HCT116 (cell line): ENCODE measurements around the gene BPIFB4. TPM values are rescaled to one million over a fixed set of nuclear protein-coding genes. Genes with fewer than 3 reads are reported as not detected.
"Not testable (repeated sequence)": the region's sequence is repeated elsewhere in the genome, so short reads cannot be mapped to it uniquely, and the experiment has no call there.

ENCODE experiments used
- ATAC-seq: fragments of 200-7000 bp; cut with Tn5 transposase; 2 replicates; pipeline ENCODE4 v1.9.1; 2020; ENCODE audit warnings: mild to moderate bottlenecking, moderate library complexity
- BruUV-seq: library from RNA; stranded (reverse); fragments of 400-500 nt; replicated peaks from 2 replicates; lab custom pipeline; 2021; lab: Mats Ljungman, UMichigan
- CTCF ChIA-PET: fragments of 300-600 bp; sonication (Branson Sonifier 250); formaldehyde crosslinking; loops from one replicate; lab custom pipeline; 2021; ENCODE audit warnings: antibody characterized with exemption; lab: Charles Lee
- POLR2A ChIA-PET: fragments of 300-600, 350-600 bp; sonication (Branson Sonifier 250); formaldehyde crosslinking; loops from one replicate; lab custom pipeline; 2021; ENCODE audit warnings: antibody characterized with exemption; lab: Charles Lee
- RAD21 ChIA-PET, 2 experiments: fragments of 300-600 bp; sonication (Branson Sonifier 250); formaldehyde crosslinking; loops; one replicate each; lab custom pipeline; 2023; ENCODE audit warnings: low total read pairs in 2 of 2; ENCODE audit not compliant: uncharacterized antibody in 2 of 2, unreplicated experiment in 2 of 2, low non-redundant PET in 1 of 2; lab: Charles Lee
- DNase-seq: peaks from one replicate; pipeline ENCODE4 v3.0.0-alpha.2; 2010; ENCODE audit warnings: low read depth, low spot score
- H2AFZ ChIP-seq: fragments of 200-600 bp; shearing (Covaris generic), sonication (generic); 2 replicates; pipeline ENCODE4 v1.6.1; 2017; ENCODE audit warnings: low read depth, mixed run types, mixed read lengths, antibody characterized with exemption, low read length; ENCODE audit not compliant: poor library complexity, severe bottlenecking
- H3K27ac ChIP-seq: 2 replicates; pipeline ENCODE4 v1.5.1; 2012; ENCODE audit warnings: low read depth, low read length
- H3K27me3 ChIP-seq: fragments of 200-600 bp; sonication (generic); 2 replicates; pipeline ENCODE4 v1.6.1; 2016; ENCODE audit warnings: mixed run types, low read length, mixed read lengths; ENCODE audit not compliant: insufficient read depth
- H3K36me3 ChIP-seq, 2 experiments: fragments of 200-500 bp in 1 of 2; fragments of 200-600 bp in 1 of 2; sonication (Bioruptor generic) in 1 of 2; sonication (generic) in 1 of 2; 2 replicates each; pipeline versions ENCODE4 v1.5.1 to v1.6.1; 2014 to 2016; ENCODE audit warnings: low read length in 2 of 2, inconsistent platforms in 1 of 2, mixed read lengths in 1 of 2, mixed run types in 1 of 2; ENCODE audit not compliant: insufficient read depth in 2 of 2, control insufficient read depth in 1 of 2
- H3K4me1 ChIP-seq, 2 experiments: fragments of 200-600 bp in 1 of 2; sonication (generic) in 1 of 2; 2 replicates each; pipeline versions ENCODE4 v1.5.1 to v1.6.1; 2012 to 2017; ENCODE audit warnings: low read length in 2 of 2, inconsistent platforms in 1 of 2, mild to moderate bottlenecking in 1 of 2, mixed read lengths in 1 of 2, mixed run types in 1 of 2, moderate library complexity in 1 of 2; ENCODE audit not compliant: insufficient read depth in 2 of 2, control insufficient read depth in 1 of 2
- H3K4me2 ChIP-seq: fragments of 200-600 bp; sonication (generic); 2 replicates; pipeline ENCODE4 v1.6.1; 2017; ENCODE audit warnings: mixed run types, low read length, mixed read lengths
- H3K4me3 ChIP-seq, 2 experiments: fragments of 200-600 bp in 1 of 2; sonication (generic) in 1 of 2; replicated peaks in 1 of 2; 2 replicates each; pipeline ENCODE4 v1.5.1; 2011 to 2016; ENCODE audit warnings: low read length in 2 of 2, control low read depth in 1 of 2, low read depth in 1 of 2, mild to moderate bottlenecking in 1 of 2, mixed read lengths in 1 of 2, mixed run types in 1 of 2
- H3K79me2 ChIP-seq: fragments of 200-600 bp; sonication (generic); 2 replicates; pipeline ENCODE4 v1.6.1; 2017; ENCODE audit warnings: mild to moderate bottlenecking, mixed run types, low read length, moderate library complexity, mixed read lengths; ENCODE audit not compliant: insufficient read depth
- H3K9ac ChIP-seq: fragments of 200-600 bp; sonication (generic); 2 replicates; pipeline ENCODE4 v1.6.1; 2016; ENCODE audit warnings: low read length, mixed read lengths
- H3K9me2 ChIP-seq: fragments of 200-600 bp; sonication (generic), shearing (Covaris generic); 2 replicates; pipeline ENCODE4 v1.6.1; 2017; ENCODE audit warnings: mixed run types, mild to moderate bottlenecking, moderate library complexity; ENCODE audit not compliant: insufficient read depth
- H3K9me3 ChIP-seq, 2 experiments: fragments of 200-500 bp in 1 of 2; fragments of 200-600 bp in 1 of 2; sonication (Bioruptor generic) in 1 of 2; sonication (generic) in 1 of 2; 2 replicates each; pipeline ENCODE4 v1.6.1; 2014 to 2017; ENCODE audit warnings: low read length in 2 of 2, mixed read lengths in 2 of 2, inconsistent platforms in 1 of 2, low read depth in 1 of 2, mild to moderate bottlenecking in 1 of 2, mixed run types in 1 of 2, moderate library complexity in 1 of 2; ENCODE audit not compliant: control insufficient read depth in 1 of 2, insufficient read depth in 1 of 2
- H4K20me1 ChIP-seq: fragments of 200-600 bp; sonication (generic), shearing (Covaris generic); 2 replicates; pipeline ENCODE4 v1.6.1; 2017; ENCODE audit warnings: mixed run types, mild to moderate bottlenecking, moderate library complexity; ENCODE audit not compliant: insufficient read depth
- CTCF ChIP-seq, 3 experiments: fragments of 200-600 bp in 1 of 3; sonication (generic) in 1 of 3; IDR thresholded peaks in 2 of 3; conservative IDR thresholded peaks in 1 of 3; 2 replicates each; pipeline ENCODE4 v1.5.1; 2012 to 2017; ENCODE audit warnings: low read depth in 2 of 3, low read length in 2 of 3, antibody characterized with exemption in 1 of 3, borderline replicate concordance in 1 of 3, control low read depth in 1 of 3, mild to moderate bottlenecking in 1 of 3, mixed read lengths in 1 of 3, mixed run types in 1 of 3, moderate library complexity in 1 of 3; ENCODE audit not compliant: insufficient read depth in 1 of 3
- EGR1 ChIP-seq: IDR thresholded peaks from 2 replicates; pipeline ENCODE4 v1.6.1; 2012; ENCODE audit warnings: low read depth
- JUND ChIP-seq: IDR thresholded peaks from 2 replicates; pipeline ENCODE4 v1.6.1; 2012
- POLR2A ChIP-seq: IDR thresholded peaks from 2 replicates; pipeline ENCODE4 v1.7.0; 2011; ENCODE audit warnings: borderline replicate concordance; ENCODE audit not compliant: insufficient read depth, insufficient read length; ENCODE audit errors: extremely low read depth
- RAD21 ChIP-seq: IDR thresholded peaks from 2 replicates; pipeline ENCODE4 v1.6.1; 2012; ENCODE audit warnings: low read depth, mild to moderate bottlenecking
- SIN3A ChIP-seq: IDR thresholded peaks from 2 replicates; pipeline ENCODE4 v1.6.1; 2012; ENCODE audit warnings: low read depth
- YY1 ChIP-seq: IDR thresholded peaks from 2 replicates; pipeline ENCODE4 v1.6.1; 2011; ENCODE audit warnings: low read length, low read depth, moderate library complexity, mild to moderate bottlenecking; ENCODE audit not compliant: insufficient replicate concordance; ENCODE audit errors: extremely low read depth
- ZBTB33 ChIP-seq: IDR thresholded peaks from 2 replicates; pipeline ENCODE4 v1.6.1; 2011; ENCODE audit warnings: mild to moderate bottlenecking, low read length, moderate library complexity; ENCODE audit not compliant: insufficient replicate concordance; ENCODE audit errors: extremely low read depth
- ZFX ChIP-seq: fragments of 450-650 bp; IDR thresholded peaks from 2 replicates; pipeline ENCODE4 v1.6.1; 2017
- ZNF274 ChIP-seq: fragments of 200-500 bp; sonication (Bioruptor generic); IDR thresholded peaks from 2 replicates; pipeline ENCODE4 v1.6.1; 2014; ENCODE audit warnings: mild to moderate bottlenecking, low read depth, low read length, inconsistent platforms
- intact Hi-C: fragments of 100-400 bp; cut with micrococcal nuclease; formaldehyde crosslinking; loops from 2 replicates; pipeline ENCODE4 v1.10.0; 2022
- total RNA-seq: library from RNA; stranded (reverse); gene quantifications from one replicate; pipeline ENCODE4 v1.2.1, GENCODE V29; 2021; ENCODE audit not compliant: unreplicated experiment
- TF ChIP-seq, protein P1 (sequence below): IDR thresholded peaks from 2 replicates; pipeline ENCODE4 v1.6.1; 2012
- TF ChIP-seq, protein P2 (sequence below): IDR thresholded peaks from 2 replicates; pipeline ENCODE4 v1.6.1; 2012; ENCODE audit warnings: low read depth

BPIFB4 gene
- total RNA-seq, 1 experiment from 2014 or later: not detected

DNA sequence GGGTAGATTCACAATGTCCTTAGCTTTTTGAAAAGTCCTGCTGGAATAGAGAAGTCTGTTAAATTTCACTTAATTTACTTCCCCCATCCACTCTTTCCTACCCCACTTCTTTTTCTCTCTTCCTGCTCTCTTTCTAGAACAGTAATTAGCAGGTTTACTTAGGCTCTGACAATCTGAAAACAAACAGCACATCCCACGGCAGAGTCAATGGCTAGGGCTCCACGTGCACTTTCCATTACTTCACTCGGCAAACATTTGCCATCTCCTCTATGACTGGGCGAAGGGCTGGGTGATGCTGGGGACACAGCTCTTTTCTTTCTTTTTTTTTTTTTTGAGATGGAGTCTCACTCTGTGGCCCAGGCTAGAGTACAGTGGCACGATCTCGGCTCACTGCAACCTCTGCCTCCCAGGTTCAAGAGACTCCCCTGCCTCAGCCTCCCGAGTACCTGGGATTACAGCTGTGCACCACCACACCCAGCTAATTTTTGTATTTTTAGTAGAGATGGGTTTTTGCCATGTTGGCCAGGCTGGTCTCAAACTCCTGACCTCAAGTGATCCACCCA lies 26.7 kb downstream of the BPIFB4 start:
- RAD21 ChIA-PET, intact Hi-C loops: not testable (repeated sequence)
- CTCF ChIA-PET: interaction anchor here (1.0 kb wide), 1 partner anchor 10 kb away, joined by 3 read pairs; no protein-coding TSS in a partner anchor

GRCh38 chr20:33108661-33109060 lies 29.2 kb downstream of the BPIFB4 start:
- Histone ChIP-seq H3K36me3 (no peaks in the 10 kb centered on the region), H3K27me3 (no peaks in the 10 kb centered on the region), H3K4me1 (no peaks in the 10 kb centered on the region), H3K27ac (no peak overlapping the region), H3K9me2 (no peaks in the 10 kb centered on the region), H2AFZ (no peak overlapping the region), H3K4me2 (no peak overlapping the region), H3K9ac (no peak overlapping the region), H3K4me3 (no peak overlapping the region), H3K9me3 (no peaks in the 10 kb centered on the region), H3K79me2 (no peaks in the 10 kb centered on the region), H4K20me1 (no peaks in the 10 kb centered on the region)
- no TSS peak for BruUV-seq
- no peak for ATAC-seq
- DNase-seq: no peak
- POLR2A ChIA-PET: no interaction called here
- CTCF ChIA-PET: no interaction called here
- RAD21 ChIA-PET: no interaction called here
- intact Hi-C loops: no loop called here
- no peak for TF ChIP-seq POLR2A
- no peak for TF ChIP-seq JUND
- TF ChIP-seq YY1: no peak
- TF ChIP-seq, protein P1, sequence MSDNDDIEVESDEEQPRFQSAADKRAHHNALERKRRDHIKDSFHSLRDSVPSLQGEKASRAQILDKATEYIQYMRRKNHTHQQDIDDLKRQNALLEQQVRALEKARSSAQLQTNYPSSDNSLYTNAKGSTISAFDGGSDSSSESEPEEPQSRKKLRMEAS: no peak
- TF ChIP-seq EGR1: no peak
- no peak for TF ChIP-seq CTCF (IDR thresholded peaks at IDR 0.05 in 2 of 3, conservative IDR thresholded peaks at IDR 0.05 in 1 of 3; ENCODE audit: borderline replicate concordance in 1 of 3, insufficient read depth in 1 of 3, low read depth in 2 of 3, low read length in 2 of 3)
- TF ChIP-seq RAD21: no peak
- TF ChIP-seq SIN3A: no peak
- TF ChIP-seq ZNF274: no peak
- TF ChIP-seq ZBTB33: no peak
- TF ChIP-seq, protein P2, sequence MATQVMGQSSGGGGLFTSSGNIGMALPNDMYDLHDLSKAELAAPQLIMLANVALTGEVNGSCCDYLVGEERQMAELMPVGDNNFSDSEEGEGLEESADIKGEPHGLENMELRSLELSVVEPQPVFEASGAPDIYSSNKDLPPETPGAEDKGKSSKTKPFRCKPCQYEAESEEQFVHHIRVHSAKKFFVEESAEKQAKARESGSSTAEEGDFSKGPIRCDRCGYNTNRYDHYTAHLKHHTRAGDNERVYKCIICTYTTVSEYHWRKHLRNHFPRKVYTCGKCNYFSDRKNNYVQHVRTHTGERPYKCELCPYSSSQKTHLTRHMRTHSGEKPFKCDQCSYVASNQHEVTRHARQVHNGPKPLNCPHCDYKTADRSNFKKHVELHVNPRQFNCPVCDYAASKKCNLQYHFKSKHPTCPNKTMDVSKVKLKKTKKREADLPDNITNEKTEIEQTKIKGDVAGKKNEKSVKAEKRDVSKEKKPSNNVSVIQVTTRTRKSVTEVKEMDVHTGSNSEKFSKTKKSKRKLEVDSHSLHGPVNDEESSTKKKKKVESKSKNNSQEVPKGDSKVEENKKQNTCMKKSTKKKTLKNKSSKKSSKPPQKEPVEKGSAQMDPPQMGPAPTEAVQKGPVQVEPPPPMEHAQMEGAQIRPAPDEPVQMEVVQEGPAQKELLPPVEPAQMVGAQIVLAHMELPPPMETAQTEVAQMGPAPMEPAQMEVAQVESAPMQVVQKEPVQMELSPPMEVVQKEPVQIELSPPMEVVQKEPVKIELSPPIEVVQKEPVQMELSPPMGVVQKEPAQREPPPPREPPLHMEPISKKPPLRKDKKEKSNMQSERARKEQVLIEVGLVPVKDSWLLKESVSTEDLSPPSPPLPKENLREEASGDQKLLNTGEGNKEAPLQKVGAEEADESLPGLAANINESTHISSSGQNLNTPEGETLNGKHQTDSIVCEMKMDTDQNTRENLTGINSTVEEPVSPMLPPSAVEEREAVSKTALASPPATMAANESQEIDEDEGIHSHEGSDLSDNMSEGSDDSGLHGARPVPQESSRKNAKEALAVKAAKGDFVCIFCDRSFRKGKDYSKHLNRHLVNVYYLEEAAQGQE: no peak
- no peak for TF ChIP-seq ZFX

More for the DNA sequence above, 26.7 kb downstream of the BPIFB4 start:
- not testable (repeated sequence) for ATAC-seq, H3K27ac ChIP-seq, H4K20me1 ChIP-seq, H3K79me2 ChIP-seq, BruUV-seq, H3K9me3 ChIP-seq, H2AFZ ChIP-seq, H3K4me2 ChIP-seq, H3K4me1 ChIP-seq, DNase-seq, H3K9me2 ChIP-seq, H3K4me3 ChIP-seq, H3K36me3 ChIP-seq, H3K27me3 ChIP-seq, H3K9ac ChIP-seq
- POLR2A ChIA-PET: interaction anchor here (0.6 kb wide), 1 partner anchor 1063 kb away, joined by 3 read pairs; no protein-coding TSS in a partner anchor
